GM12878 (cell line): ENCODE data around the gene ZSCAN26.
"Not testable (repeated sequence)": the region's sequence is repeated elsewhere in the genome, so short reads cannot be mapped to it uniquely, and the experiment has no call there.

Source experiments
- CHD1 ChIP-seq: IDR thresholded peaks from 2 replicates; pipeline ENCODE4 v1.6.1; 2012; ENCODE audit warnings: low read depth, low read length, improper control_type of control experiment
- ETV6 ChIP-seq, 2 experiments: fragments of 450-650 bp in 1 of 2; IDR thresholded peaks in 1 of 2; conservative IDR thresholded peaks in 1 of 2; 2 replicates each; pipeline ENCODE4 v1.6.1; 2014; ENCODE audit warnings: antibody characterized with exemption in 1 of 2, borderline replicate concordance in 1 of 2, low read depth in 1 of 2, mild to moderate bottlenecking in 1 of 2, moderate library complexity in 1 of 2
- EZH2 ChIP-seq: IDR thresholded peaks from 2 replicates; pipeline ENCODE4 v1.6.1; 2012; ENCODE audit warnings: low read depth, mild to moderate bottlenecking, control low read depth, inconsistent platforms, low read length, borderline replicate concordance; ENCODE audit not compliant: control insufficient read depth
- NFYB ChIP-seq: IDR thresholded peaks from 2 replicates; pipeline ENCODE4 v1.6.1; 2011; ENCODE audit warnings: low read depth, mild to moderate bottlenecking, low read length, improper control_type of control experiment, moderate library complexity; ENCODE audit not compliant: insufficient read depth
- PBX3 ChIP-seq: IDR thresholded peaks from 2 replicates; pipeline ENCODE4 v1.6.1; 2011; ENCODE audit warnings: mild to moderate bottlenecking, low read depth, low read length, moderate library complexity; ENCODE audit not compliant: insufficient replicate concordance
- POLR2A ChIP-seq: IDR thresholded peaks from 2 replicates; pipeline ENCODE4 v1.6.1; 2011; ENCODE audit warnings: low read depth, mild to moderate bottlenecking, low read length
- SMARCA5 ChIP-seq: fragments of 450-650 bp; IDR thresholded peaks from 2 replicates; pipeline ENCODE4 v1.6.1; 2017; ENCODE audit warnings: mild to moderate bottlenecking
- TAF1 ChIP-seq: IDR thresholded peaks from 2 replicates; pipeline ENCODE4 v1.6.1; 2011; ENCODE audit warnings: mild to moderate bottlenecking, low read depth, low read length, borderline replicate concordance
- TCF12 ChIP-seq: IDR thresholded peaks from 2 replicates; pipeline ENCODE4 v1.6.1; 2011; ENCODE audit warnings: low read depth, mild to moderate bottlenecking, low read length
- YBX1 ChIP-seq: fragments of 450-650 bp; IDR thresholded peaks from 2 replicates; pipeline ENCODE4 v1.6.1; 2016; ENCODE audit warnings: antibody characterized with exemption
- TF ChIP-seq, protein P1 (sequence below), 3 experiments: IDR thresholded peaks in 2 of 3; conservative IDR thresholded peaks in 1 of 3; 2 replicates each; pipeline ENCODE4 v1.5.1; 2011; ENCODE audit warnings: low read depth in 3 of 3, low read length in 3 of 3, mild to moderate bottlenecking in 3 of 3, control low read depth in 2 of 3, moderate library complexity in 2 of 3, inconsistent platforms in 1 of 3, mixed read lengths in 1 of 3; ENCODE audit not compliant: control insufficient read depth in 2 of 3, insufficient read depth in 1 of 3; ENCODE audit errors: extremely low read depth in 1 of 3
- TF ChIP-seq, protein P2 (sequence below): fragments of 450-650 bp; IDR thresholded peaks from 2 replicates; pipeline ENCODE4 v1.6.1; 2017; ENCODE audit warnings: mild to moderate bottlenecking

GRCh38 chr6:28306363-28306762 is 39.4 kb downstream of the ZSCAN26 start:
- TF ChIP-seq CHD1; NFYB; ETV6 (conservative IDR thresholded peaks at IDR 0.05 in 1 of 2, IDR thresholded peaks at IDR 0.05 in 1 of 2; ENCODE audit: borderline replicate concordance in 1 of 2, low read depth in 1 of 2); PBX3; TCF12; EZH2; TAF1; POLR2A; YBX1; SMARCA5: not testable (repeated sequence)
- TF ChIP-seq, protein P1, sequence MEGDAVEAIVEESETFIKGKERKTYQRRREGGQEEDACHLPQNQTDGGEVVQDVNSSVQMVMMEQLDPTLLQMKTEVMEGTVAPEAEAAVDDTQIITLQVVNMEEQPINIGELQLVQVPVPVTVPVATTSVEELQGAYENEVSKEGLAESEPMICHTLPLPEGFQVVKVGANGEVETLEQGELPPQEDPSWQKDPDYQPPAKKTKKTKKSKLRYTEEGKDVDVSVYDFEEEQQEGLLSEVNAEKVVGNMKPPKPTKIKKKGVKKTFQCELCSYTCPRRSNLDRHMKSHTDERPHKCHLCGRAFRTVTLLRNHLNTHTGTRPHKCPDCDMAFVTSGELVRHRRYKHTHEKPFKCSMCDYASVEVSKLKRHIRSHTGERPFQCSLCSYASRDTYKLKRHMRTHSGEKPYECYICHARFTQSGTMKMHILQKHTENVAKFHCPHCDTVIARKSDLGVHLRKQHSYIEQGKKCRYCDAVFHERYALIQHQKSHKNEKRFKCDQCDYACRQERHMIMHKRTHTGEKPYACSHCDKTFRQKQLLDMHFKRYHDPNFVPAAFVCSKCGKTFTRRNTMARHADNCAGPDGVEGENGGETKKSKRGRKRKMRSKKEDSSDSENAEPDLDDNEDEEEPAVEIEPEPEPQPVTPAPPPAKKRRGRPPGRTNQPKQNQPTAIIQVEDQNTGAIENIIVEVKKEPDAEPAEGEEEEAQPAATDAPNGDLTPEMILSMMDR (IDR thresholded peaks at IDR 0.05 in 2 of 3, conservative IDR thresholded peaks at IDR 0.05 in 1 of 3; ENCODE audit: control insufficient read depth in 2 of 3, extremely low read depth in 1 of 3, insufficient read depth in 1 of 3, low read depth in 3 of 3, low read length in 3 of 3), result not testable (repeated sequence)
- TF ChIP-seq, protein P2, sequence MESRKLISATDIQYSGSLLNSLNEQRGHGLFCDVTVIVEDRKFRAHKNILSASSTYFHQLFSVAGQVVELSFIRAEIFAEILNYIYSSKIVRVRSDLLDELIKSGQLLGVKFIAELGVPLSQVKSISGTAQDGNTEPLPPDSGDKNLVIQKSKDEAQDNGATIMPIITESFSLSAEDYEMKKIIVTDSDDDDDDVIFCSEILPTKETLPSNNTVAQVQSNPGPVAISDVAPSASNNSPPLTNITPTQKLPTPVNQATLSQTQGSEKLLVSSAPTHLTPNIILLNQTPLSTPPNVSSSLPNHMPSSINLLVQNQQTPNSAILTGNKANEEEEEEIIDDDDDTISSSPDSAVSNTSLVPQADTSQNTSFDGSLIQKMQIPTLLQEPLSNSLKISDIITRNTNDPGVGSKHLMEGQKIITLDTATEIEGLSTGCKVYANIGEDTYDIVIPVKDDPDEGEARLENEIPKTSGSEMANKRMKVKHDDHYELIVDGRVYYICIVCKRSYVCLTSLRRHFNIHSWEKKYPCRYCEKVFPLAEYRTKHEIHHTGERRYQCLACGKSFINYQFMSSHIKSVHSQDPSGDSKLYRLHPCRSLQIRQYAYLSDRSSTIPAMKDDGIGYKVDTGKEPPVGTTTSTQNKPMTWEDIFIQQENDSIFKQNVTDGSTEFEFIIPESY, result not testable (repeated sequence)
